ENCODE measurements around the gene WEE1.

DNA sequence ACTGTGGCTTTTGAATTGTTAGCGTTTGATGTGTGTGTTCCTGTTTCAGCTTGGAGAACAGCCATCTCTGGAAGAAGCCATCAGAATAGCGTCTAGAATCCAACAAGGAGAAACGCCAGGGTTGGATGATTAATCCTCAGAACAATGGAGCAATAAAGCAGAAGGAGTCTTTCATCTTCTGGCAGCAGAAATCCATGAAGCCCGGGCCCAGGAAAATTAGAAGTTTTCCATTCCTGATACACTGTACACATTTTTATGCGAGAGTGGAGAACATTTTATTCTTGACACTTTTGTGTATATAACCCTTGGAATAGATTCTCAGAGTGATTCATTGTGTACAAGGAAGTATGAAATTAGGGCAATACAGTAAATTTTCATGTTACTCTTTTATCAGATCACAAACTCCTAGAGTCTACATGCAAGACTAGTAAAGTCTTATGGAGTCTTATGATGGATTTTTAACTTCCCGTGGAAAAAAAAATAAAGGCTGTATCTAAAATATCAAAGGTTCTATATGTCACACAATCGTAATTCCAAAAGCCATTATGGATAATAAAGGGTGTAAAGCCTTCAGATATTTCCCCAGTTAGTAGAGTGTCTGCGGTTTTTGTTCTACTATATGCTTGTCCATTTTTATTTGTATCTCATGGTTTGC lies 45.9 kb upstream of the WEE1 start:
- TF ChIP-seq ISL1 (CRISPR knock-in tag; IDR thresholded peaks at IDR 0.05) (no peak; the same call in 1 of the 2 replicates), ARNTL (CRISPR knock-in tag; IDR thresholded peaks at IDR 0.05; ENCODE audit: borderline replicate concordance, low read depth) (no peak)
- TF ChIP-seq, protein P1, sequence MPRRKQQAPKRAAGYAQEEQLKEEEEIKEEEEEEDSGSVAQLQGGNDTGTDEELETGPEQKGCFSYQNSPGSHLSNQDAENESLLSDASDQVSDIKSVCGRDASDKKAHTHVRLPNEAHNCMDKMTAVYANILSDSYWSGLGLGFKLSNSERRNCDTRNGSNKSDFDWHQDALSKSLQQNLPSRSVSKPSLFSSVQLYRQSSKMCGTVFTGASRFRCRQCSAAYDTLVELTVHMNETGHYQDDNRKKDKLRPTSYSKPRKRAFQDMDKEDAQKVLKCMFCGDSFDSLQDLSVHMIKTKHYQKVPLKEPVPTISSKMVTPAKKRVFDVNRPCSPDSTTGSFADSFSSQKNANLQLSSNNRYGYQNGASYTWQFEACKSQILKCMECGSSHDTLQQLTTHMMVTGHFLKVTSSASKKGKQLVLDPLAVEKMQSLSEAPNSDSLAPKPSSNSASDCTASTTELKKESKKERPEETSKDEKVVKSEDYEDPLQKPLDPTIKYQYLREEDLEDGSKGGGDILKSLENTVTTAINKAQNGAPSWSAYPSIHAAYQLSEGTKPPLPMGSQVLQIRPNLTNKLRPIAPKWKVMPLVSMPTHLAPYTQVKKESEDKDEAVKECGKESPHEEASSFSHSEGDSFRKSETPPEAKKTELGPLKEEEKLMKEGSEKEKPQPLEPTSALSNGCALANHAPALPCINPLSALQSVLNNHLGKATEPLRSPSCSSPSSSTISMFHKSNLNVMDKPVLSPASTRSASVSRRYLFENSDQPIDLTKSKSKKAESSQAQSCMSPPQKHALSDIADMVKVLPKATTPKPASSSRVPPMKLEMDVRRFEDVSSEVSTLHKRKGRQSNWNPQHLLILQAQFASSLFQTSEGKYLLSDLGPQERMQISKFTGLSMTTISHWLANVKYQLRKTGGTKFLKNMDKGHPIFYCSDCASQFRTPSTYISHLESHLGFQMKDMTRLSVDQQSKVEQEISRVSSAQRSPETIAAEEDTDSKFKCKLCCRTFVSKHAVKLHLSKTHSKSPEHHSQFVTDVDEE (CRISPR knock-in tag; IDR thresholded peaks at IDR 0.05) = no peak
